Subcutaneous adipose tissue (tissue), 4 donors: ENCODE measurements around the gene MUL1. TPM values are rescaled to one million over a fixed set of nuclear protein-coding genes. Genes with fewer than 3 reads are reported as not detected.

Experiments
- CTCF ChIP-seq: fragments of 450-650 bp; IDR thresholded peaks from one replicate; pipeline ENCODE4 v1.5.1; 2016; ENCODE audit warnings: low read depth, mild to moderate bottlenecking, control low read depth, antibody characterized with exemption, moderate library complexity
- total RNA-seq, 4 donors: library from RNA; depleted of rRNA; stranded (reverse); fragments of >200 nt; gene quantifications; one replicate each; pipeline ENCODE4 v1.1.0, GENCODE V29; 2016

The MUL1 gene
- total RNA-seq, 4 donors from 2014 or later, result 19.6 to 31.1 (median 23.5) TPM

DNA sequence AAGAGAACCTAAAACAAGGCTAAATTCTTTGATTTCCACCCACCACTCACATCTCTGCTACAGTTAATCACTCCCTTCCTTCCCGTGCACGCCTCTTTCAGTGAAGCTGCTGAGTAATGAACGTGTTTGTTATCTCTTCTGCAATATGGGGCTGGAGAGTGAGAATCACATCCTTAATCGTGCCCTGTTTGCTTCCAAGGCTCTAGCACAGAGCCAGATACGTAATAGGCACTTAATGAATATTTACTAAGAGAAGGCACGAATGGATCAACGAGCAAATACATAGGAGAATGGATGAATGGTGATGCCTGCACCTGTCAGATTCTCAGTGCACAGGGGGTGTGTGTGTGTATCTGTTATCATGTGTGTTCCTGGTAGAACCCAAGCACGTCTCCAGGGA is 22.4 kb upstream of the MUL1 start:
- no peak for TF ChIP-seq CTCF

DNA sequence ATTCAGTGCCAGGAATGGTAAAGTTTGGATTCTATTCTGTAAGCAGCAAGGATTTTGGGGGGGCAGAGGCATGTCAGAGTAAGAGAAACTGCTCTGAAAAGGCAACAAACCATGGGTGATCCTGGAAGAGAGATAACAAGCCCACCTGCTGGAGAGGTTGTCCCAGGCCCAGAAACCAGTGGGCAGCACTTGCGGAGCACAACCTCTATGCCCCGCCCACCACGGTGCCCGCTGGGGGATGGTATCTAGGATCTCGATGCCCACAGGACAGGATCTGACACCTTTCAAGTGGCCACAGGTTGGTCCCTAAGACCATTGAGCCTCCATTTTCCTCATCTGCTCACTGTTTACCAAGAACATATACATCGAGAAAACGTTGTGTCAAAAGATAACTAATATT is 20.3 kb upstream of the MUL1 start:
- TF ChIP-seq CTCF, result no peak

- no peak for TF ChIP-seq CTCF
These were observed 18.3 kb upstream of the MUL1 start for GRCh38 chr1:20526267-20526666.

DNA sequence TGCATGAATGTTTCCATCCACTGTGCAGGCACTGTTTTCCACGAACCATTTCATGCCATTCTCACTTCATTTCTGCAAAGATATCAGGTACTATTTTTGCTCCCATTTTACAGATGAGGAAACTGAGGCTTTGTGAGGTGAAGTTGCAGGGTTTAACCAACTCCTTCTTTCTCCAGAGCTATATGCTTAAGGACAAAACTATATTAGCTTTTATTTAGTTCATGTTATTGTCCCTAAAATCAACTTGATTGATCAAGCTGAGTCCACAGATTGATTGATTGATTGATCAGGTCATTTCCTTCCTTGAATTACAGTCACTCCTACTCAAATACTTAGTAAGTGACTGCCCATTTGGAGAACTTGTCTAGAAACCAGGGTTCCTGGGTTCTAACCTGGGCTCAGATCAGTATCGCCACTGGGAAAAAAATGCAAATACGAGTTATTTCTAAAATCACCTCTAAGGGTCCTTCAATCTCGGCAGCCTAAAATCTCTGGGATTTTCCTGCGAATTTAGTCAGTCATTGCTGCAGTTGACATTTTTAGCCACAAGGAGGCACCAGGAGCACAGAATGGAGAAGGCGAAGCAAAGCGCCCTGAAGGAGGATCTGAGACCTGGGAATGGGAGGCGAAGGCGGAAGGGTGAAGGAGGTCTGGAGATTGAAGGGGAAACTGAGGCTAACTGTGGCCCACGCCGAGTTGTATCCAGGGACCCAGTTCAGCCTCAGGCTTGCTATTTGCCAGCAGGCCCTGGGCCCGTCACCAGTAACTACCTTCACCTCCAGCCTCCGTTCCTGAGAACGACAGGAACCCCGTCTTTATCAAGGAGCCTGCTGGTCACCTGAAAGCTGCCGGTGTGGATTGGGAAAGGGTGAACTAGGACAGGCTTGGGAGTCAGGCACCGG is 14.3 kb upstream of the MUL1 start:
- no peak for TF ChIP-seq CTCF

- no peak for TF ChIP-seq CTCF
These were observed 3.8 kb upstream of the MUL1 start for GRCh38 chr1:20511518-20512428.

- TF ChIP-seq CTCF, result no peak
These were observed 440 bp upstream of the MUL1 start for GRCh38 chr1:20508411-20508771.

DNA sequence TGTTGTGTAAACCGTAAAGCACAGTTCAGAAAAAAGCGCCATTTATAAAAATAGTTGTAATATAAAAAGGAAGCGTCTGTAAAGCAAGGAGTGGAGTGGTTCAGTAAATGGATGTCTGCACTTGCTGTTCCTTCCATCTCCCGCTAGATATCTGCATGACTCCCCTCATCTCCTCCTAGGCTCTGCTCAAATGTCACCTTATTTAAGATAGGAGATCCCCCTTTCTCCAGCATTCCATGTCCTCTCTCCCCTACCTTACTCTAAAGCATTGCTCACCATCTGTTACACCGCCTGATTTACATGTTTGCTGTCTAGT is 745 bp downstream of the MUL1 start:
- TF ChIP-seq CTCF, result no peak
